ENCODE data around the gene ACAP3. TPM values are rescaled to one million over a fixed set of nuclear protein-coding genes. Genes with fewer than 3 reads are reported as not detected.

The ACAP3 gene
- total and polyA plus RNA-seq, 2 experiments from 2014 or later, result 8.1 to 31.9 TPM

DNA sequence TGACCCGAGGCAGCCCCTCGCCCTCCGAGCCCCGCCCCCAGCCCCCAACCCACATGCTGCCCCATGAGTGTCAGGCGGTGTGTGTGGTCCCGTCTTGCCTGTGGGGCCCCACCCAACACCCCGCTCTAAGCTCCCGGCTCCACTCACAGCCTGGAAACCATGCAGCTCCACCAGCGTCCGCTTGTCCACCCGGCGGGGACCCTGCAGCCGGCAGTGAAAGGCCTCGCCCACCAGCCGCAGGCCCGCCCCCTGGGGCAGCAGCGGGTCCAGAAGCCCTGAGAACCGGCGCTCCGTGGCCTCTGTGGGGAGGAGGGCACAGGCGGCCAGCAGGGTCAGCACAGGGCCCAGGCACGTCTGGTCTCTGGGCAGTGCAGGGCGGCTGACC lies 63.9 kb downstream of the ACAP3 start:
- Histone ChIP-seq H3K36me3 (ENCODE audit: insufficient read depth) (no peaks in the 10 kb centered on the region), H3K27ac (ENCODE audit: low read depth) (no peak overlapping the region), H3K79me2 (replicated peaks; ENCODE audit: insufficient read depth) (no peaks in the 10 kb centered on the region), H3F3A (replicated peaks; ENCODE audit: low read depth) (no peaks in the 10 kb centered on the region), H4K20me1 (replicated peaks; ENCODE audit: insufficient read depth) (no peaks in the 10 kb centered on the region), H2AFZ (no peak overlapping the region), H3K4me2 (no peak overlapping the region), H3K9me2 (ENCODE audit: insufficient read depth) (no peaks in the 10 kb centered on the region), H3K4me1 (ENCODE audit: insufficient read depth) (peaks cover 3% of the 10 kb centered on the region; the same call in 1 of the 2 replicates), H3K27me3 (ENCODE audit: insufficient read depth) (peaks cover 10% of the 10 kb centered on the region; the same call in 1 of the 2 replicates), H3K4me3 (no peak overlapping the region)
- no peak overlapping the region for H3K4me3 Mint-ChIP-seq
- H3K27me3 Mint-ChIP-seq (ENCODE audit: insufficient read depth, low read depth, poor library complexity), result peaks cover 6% of the 10 kb centered on the region
- TF ChIP-seq ZNF114 (CRISPR knock-in tag; IDR thresholded peaks at IDR 0.05), result no peak
- TF ChIP-seq NANOG (IDR thresholded peaks at IDR 0.05; ENCODE audit: borderline replicate concordance), result no peak
- TF ChIP-seq, protein P1, sequence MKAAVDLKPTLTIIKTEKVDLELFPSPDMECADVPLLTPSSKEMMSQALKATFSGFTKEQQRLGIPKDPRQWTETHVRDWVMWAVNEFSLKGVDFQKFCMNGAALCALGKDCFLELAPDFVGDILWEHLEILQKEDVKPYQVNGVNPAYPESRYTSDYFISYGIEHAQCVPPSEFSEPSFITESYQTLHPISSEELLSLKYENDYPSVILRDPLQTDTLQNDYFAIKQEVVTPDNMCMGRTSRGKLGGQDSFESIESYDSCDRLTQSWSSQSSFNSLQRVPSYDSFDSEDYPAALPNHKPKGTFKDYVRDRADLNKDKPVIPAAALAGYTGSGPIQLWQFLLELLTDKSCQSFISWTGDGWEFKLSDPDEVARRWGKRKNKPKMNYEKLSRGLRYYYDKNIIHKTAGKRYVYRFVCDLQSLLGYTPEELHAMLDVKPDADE (IDR thresholded peaks at IDR 0.05), result no peak
- TF ChIP-seq, protein P2, sequence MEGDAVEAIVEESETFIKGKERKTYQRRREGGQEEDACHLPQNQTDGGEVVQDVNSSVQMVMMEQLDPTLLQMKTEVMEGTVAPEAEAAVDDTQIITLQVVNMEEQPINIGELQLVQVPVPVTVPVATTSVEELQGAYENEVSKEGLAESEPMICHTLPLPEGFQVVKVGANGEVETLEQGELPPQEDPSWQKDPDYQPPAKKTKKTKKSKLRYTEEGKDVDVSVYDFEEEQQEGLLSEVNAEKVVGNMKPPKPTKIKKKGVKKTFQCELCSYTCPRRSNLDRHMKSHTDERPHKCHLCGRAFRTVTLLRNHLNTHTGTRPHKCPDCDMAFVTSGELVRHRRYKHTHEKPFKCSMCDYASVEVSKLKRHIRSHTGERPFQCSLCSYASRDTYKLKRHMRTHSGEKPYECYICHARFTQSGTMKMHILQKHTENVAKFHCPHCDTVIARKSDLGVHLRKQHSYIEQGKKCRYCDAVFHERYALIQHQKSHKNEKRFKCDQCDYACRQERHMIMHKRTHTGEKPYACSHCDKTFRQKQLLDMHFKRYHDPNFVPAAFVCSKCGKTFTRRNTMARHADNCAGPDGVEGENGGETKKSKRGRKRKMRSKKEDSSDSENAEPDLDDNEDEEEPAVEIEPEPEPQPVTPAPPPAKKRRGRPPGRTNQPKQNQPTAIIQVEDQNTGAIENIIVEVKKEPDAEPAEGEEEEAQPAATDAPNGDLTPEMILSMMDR (conservative IDR thresholded peaks at IDR 0.05; ENCODE audit: low read depth in 2 of 2), result no peak
- no peak for TF ChIP-seq STAT1 (IDR thresholded peaks at IDR 0.05; ENCODE audit: unreplicated experiment)
- no peak for TF ChIP-seq EZH2phosphoT487 (IDR thresholded peaks at IDR 0.05; ENCODE audit: unreplicated experiment)
- TF ChIP-seq CREB1 (CRISPR knock-in tag; IDR thresholded peaks at IDR 0.05; ENCODE audit: low read depth), result no peak
- TF ChIP-seq JUNB (IDR thresholded peaks at IDR 0.05; ENCODE audit: unreplicated experiment), result no peak
- TF ChIP-seq POLR2AphosphoS5 (IDR thresholded peaks at IDR 0.05; ENCODE audit: low read depth), result no peak
- TF ChIP-seq EZH2 (IDR thresholded peaks at IDR 0.05; ENCODE audit: low read depth, unreplicated experiment), result no peak
- no peak for TF ChIP-seq ZNF331 (CRISPR knock-in tag; IDR thresholded peaks at IDR 0.05; ENCODE audit: low read depth)
- TF ChIP-seq, protein P3, sequence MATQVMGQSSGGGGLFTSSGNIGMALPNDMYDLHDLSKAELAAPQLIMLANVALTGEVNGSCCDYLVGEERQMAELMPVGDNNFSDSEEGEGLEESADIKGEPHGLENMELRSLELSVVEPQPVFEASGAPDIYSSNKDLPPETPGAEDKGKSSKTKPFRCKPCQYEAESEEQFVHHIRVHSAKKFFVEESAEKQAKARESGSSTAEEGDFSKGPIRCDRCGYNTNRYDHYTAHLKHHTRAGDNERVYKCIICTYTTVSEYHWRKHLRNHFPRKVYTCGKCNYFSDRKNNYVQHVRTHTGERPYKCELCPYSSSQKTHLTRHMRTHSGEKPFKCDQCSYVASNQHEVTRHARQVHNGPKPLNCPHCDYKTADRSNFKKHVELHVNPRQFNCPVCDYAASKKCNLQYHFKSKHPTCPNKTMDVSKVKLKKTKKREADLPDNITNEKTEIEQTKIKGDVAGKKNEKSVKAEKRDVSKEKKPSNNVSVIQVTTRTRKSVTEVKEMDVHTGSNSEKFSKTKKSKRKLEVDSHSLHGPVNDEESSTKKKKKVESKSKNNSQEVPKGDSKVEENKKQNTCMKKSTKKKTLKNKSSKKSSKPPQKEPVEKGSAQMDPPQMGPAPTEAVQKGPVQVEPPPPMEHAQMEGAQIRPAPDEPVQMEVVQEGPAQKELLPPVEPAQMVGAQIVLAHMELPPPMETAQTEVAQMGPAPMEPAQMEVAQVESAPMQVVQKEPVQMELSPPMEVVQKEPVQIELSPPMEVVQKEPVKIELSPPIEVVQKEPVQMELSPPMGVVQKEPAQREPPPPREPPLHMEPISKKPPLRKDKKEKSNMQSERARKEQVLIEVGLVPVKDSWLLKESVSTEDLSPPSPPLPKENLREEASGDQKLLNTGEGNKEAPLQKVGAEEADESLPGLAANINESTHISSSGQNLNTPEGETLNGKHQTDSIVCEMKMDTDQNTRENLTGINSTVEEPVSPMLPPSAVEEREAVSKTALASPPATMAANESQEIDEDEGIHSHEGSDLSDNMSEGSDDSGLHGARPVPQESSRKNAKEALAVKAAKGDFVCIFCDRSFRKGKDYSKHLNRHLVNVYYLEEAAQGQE (IDR thresholded peaks at IDR 0.05; ENCODE audit: unreplicated experiment), result no peak
- no peak overlapping the region for H3K27ac Mint-ChIP-seq
- no peaks in the 10 kb centered on the region for H3K9me3 Mint-ChIP-seq
- DNase-seq (ENCODE audit: low spot score) (no peak), ATAC-seq (no peak)
- no peaks in the 10 kb centered on the region for H3K4me1 Mint-ChIP-seq
- no peaks in the 10 kb centered on the region for H3K36me3 Mint-ChIP-seq (ENCODE audit: low read depth)

All from GM23338 (cell line).